Activated gamma-delta T cell treated with anti-CD3 and anti-CD28 coated beads, Interleukin-2, amount 50 U/mL, for 16 hours (primary cell): ENCODE results near the gene CYB5R3.
"Not testable (repeated sequence)": the region's sequence is repeated elsewhere in the genome, so short reads cannot be mapped to it uniquely, and the experiment has no call there.

Experiments
- DNase-seq: peaks from one replicate; pipeline ENCODE4 v3.0.0-alpha.2; 2020; ENCODE audit warnings: low read depth

The CYB5R3 gene

GRCh38 chr22:42623301-42623751 lies 25.9 kb downstream of the CYB5R3 start:
- DNase-seq = no peak

- DNase-seq = no peak
Measured at GRCh38 chr22:42622061-42622710, 27.0 kb downstream of the CYB5R3 start.

- peak; percentile 36 for DNase-seq
Measured at GRCh38 chr22:42621505-42622002, 27.6 kb downstream of the CYB5R3 start.

- no peak for DNase-seq
Measured at GRCh38 chr22:42620084-42620483, 29.1 kb downstream of the CYB5R3 start.

- DNase-seq = no peak
Measured at GRCh38 chr22:42619261-42620063, 29.7 kb downstream of the CYB5R3 start.

GRCh38 chr22:42617155-42617983 lies 31.8 kb downstream of the CYB5R3 start:
- DNase-seq = no peak

GRCh38 chr22:42615860-42616175 lies 33.4 kb downstream of the CYB5R3 start:
- not testable (repeated sequence) for DNase-seq

GRCh38 chr22:42615092-42615859 lies 33.9 kb downstream of the CYB5R3 start:
- peak; percentile 75 for DNase-seq

GRCh38 chr22:42614312-42615091 lies 34.7 kb downstream of the CYB5R3 start, which contains the start of gene POLDIP3:
TSS of gene POLDIP3 (minus strand) at chr22:42614883. CDS start at chr22:42614857, 26 bp downstream.
- peak; percentile 99 for DNase-seq

- DNase-seq = no peak
Measured at GRCh38 chr22:42613872-42614301, 35.3 kb downstream of the CYB5R3 start.

- DNase-seq = no peak
Measured at GRCh38 chr22:42612336-42612735, 36.9 kb downstream of the CYB5R3 start.

- no peak for DNase-seq
Measured at GRCh38 chr22:42611051-42611450, 38.1 kb downstream of the CYB5R3 start.

GRCh38 chr22:42610186-42610585 lies 39.0 kb downstream of the CYB5R3 start:
- no peak for DNase-seq

GRCh38 chr22:42608823-42609361 lies 40.3 kb downstream of the CYB5R3 start:
- DNase-seq = no peak

- no peak for DNase-seq
Measured at GRCh38 chr22:42608136-42608822, 40.9 kb downstream of the CYB5R3 start.

GRCh38 chr22:42607641-42608040 lies 41.6 kb downstream of the CYB5R3 start:
- not testable (repeated sequence) for DNase-seq

- no peak for DNase-seq
Measured at GRCh38 chr22:42604403-42604802, 44.8 kb downstream of the CYB5R3 start.

GRCh38 chr22:42603427-42603826 lies 45.8 kb downstream of the CYB5R3 start:
- DNase-seq = no peak

GRCh38 chr22:42602470-42602869 lies 46.7 kb downstream of the CYB5R3 start:
- DNase-seq = no peak
